Measurements from ENCODE around the gene MAPKAP1. TPM values are rescaled to one million over a fixed set of nuclear protein-coding genes. Genes with fewer than 3 reads are reported as not detected.

MAPKAP1 gene
- total RNA-seq, 2 donors from 2014 or later: 83.7 to 91.8 TPM

GRCh38 chr9:125674981-125675973 is 31.7 kb downstream of the MAPKAP1 start:
- Histone ChIP-seq H3K27ac (peak overlapping the region in 3 of 4 donors; percentile 17 to 52 (median 20)), H3K4me3 (no peak overlapping the region), H3K27me3 (no peaks in the 10 kb centered on the region), H3K4me1 (peaks cover 15% of the 10 kb centered on the region), H3K36me3 (replicated peaks in 1 of 2; ENCODE audit: insufficient read depth in 1 of 2, low read depth in 2 of 2) (no peaks in the 10 kb centered on the region), H3K9me3 (no peaks in the 10 kb centered on the region)
- no peak for DNase-seq
- intact Hi-C loops (cut with DNase I): no loop called here
- 60 to 61% methylated on average over 3 of the region's 3 CpGs for WGBS, 2 donors
- TF ChIP-seq, protein P1, sequence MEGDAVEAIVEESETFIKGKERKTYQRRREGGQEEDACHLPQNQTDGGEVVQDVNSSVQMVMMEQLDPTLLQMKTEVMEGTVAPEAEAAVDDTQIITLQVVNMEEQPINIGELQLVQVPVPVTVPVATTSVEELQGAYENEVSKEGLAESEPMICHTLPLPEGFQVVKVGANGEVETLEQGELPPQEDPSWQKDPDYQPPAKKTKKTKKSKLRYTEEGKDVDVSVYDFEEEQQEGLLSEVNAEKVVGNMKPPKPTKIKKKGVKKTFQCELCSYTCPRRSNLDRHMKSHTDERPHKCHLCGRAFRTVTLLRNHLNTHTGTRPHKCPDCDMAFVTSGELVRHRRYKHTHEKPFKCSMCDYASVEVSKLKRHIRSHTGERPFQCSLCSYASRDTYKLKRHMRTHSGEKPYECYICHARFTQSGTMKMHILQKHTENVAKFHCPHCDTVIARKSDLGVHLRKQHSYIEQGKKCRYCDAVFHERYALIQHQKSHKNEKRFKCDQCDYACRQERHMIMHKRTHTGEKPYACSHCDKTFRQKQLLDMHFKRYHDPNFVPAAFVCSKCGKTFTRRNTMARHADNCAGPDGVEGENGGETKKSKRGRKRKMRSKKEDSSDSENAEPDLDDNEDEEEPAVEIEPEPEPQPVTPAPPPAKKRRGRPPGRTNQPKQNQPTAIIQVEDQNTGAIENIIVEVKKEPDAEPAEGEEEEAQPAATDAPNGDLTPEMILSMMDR (IDR thresholded peaks at IDR 0.05): no peak
- TF ChIP-seq POLR2A (IDR thresholded peaks at IDR 0.05): no peak
- peak; percentile 96 for ATAC-seq

DNA sequence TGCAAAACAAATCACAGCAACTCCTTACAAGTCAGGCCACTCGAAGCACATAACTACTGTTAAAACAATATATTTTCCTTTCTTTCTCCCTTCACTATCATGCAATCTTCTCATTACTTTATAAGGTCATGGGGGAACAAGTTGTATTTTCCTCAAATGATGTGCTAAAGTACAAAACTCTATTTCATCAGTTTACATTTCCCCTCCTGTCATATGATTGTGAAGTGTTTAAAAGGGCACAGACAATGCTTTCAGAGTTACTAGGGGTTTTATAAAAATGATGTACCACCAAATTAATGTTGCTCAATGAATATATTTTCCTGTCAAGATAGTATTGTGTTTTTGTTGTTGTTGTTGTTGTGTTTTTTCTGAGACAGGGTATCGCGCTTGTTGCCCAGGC is 34.1 kb downstream of the MAPKAP1 start:
- no peak overlapping the region for H3K27ac ChIP-seq
- H3K27me3 ChIP-seq: no peaks in the 10 kb centered on the region
- intact Hi-C loops (cut with DNase I): no loop called here
- no peak overlapping the region for H3K4me3 ChIP-seq
- no peak for ATAC-seq
- no peak for TF ChIP-seq POLR2A (IDR thresholded peaks at IDR 0.05)
- TF ChIP-seq, protein P1 (IDR thresholded peaks at IDR 0.05): no peak
- WGBS, 2 donors: 90 to 91% methylated on average over 3 of the region's 3 CpGs
- no peak for DNase-seq
- no peaks in the 10 kb centered on the region for H3K36me3 ChIP-seq (replicated peaks in 1 of 2; ENCODE audit: insufficient read depth in 1 of 2, low read depth in 2 of 2)
- H3K4me1 ChIP-seq: peaks cover 15% of the 10 kb centered on the region
- no peaks in the 10 kb centered on the region for H3K9me3 ChIP-seq

- TF ChIP-seq, protein P1 (IDR thresholded peaks at IDR 0.05): no peak
- TF ChIP-seq POLR2A (IDR thresholded peaks at IDR 0.05): no peak
- no peak overlapping the region for H3K27ac ChIP-seq
- no peak overlapping the region for H3K4me3 ChIP-seq
- H3K4me1 ChIP-seq: no peaks in the 10 kb centered on the region
- WGBS, 2 donors: 65 to 83% methylated on average over 3 of the region's 3 CpGs
- intact Hi-C loops (cut with DNase I): no loop called here
- DNase-seq (no peak), ATAC-seq (no peak)
- no peaks in the 10 kb centered on the region for H3K27me3 ChIP-seq
- H3K9me3 ChIP-seq: no peaks in the 10 kb centered on the region
- H3K36me3 ChIP-seq (replicated peaks in 1 of 2; ENCODE audit: insufficient read depth in 1 of 2, low read depth in 2 of 2): no peaks in the 10 kb centered on the region
These were observed 43.9 kb downstream of the MAPKAP1 start for GRCh38 chr9:125663127-125663526.

DNA sequence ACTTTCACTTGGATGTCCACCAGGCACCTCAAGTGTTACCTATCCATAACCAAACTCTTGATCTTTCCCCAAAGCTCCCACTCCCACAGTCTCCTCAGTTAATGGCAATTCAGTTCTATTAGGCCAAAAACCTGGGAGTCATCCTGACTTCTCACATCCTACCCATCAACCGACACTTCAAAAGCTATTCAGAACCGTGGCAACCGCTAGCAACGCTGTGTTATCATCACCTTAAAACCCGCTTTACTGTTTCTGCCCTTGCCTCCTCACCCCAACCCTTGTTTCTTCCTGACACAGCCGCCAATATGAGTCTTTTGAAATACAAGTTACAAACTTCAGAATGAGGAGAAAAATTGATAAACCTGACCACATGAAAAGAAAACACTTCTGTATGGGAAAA is 46.5 kb downstream of the MAPKAP1 start:
- intact Hi-C loops (cut with DNase I): no loop called here

GRCh38 chr9:125659954-125660353 is 47.1 kb downstream of the MAPKAP1 start:
- WGBS, 2 donors: 70 to 78% methylated on average over 4 of the region's 4 CpGs
- ATAC-seq: no peak
- intact Hi-C loops (cut with DNase I): no loop called here

More for the DNA sequence above, 46.5 kb downstream of the MAPKAP1 start:
- Histone ChIP-seq H3K9me3 (no peaks in the 10 kb centered on the region), H3K27ac (no peak overlapping the region), H3K4me3 (no peak overlapping the region), H3K4me1 (no peaks in the 10 kb centered on the region), H3K27me3 (no peaks in the 10 kb centered on the region), H3K36me3 (replicated peaks in 1 of 2; ENCODE audit: insufficient read depth in 1 of 2, low read depth in 2 of 2) (no peaks in the 10 kb centered on the region)
- TF ChIP-seq POLR2A (IDR thresholded peaks at IDR 0.05): no peak
- no peak for ATAC-seq
- no peak for DNase-seq
- WGBS, 2 donors: 93 to 97% methylated on average over 6 of the region's 6 CpGs

More at GRCh38 chr9:125659954-125660353, 47.1 kb downstream of the MAPKAP1 start:
- DNase-seq: no peak
- no peak overlapping the region for H3K4me3 ChIP-seq
- no peak overlapping the region for H3K27ac ChIP-seq
- TF ChIP-seq, protein P1 (IDR thresholded peaks at IDR 0.05): no peak
- TF ChIP-seq POLR2A (IDR thresholded peaks at IDR 0.05): no peak
- no peaks in the 10 kb centered on the region for H3K4me1 ChIP-seq
- H3K36me3 ChIP-seq (replicated peaks in 1 of 2; ENCODE audit: insufficient read depth in 1 of 2, low read depth in 2 of 2): no peaks in the 10 kb centered on the region
- H3K27me3 ChIP-seq: no peaks in the 10 kb centered on the region
- no peaks in the 10 kb centered on the region for H3K9me3 ChIP-seq
